GM13976 (cell line): ENCODE data around the gene DUS1L.

Source experiments
- DNase-seq: peaks from one replicate; pipeline ENCODE4 v3.0.0; 2012; ENCODE audit warnings: low spot score
- CTCF ChIP-seq: IDR thresholded peaks from 2 replicates; pipeline ENCODE4 v1.5.1; 2012; ENCODE audit warnings: borderline replicate concordance, mild to moderate bottlenecking; ENCODE audit not compliant: insufficient read depth; ENCODE audit errors: extremely low read depth, missing control alignments, control extremely low read depth
- in situ Hi-C: fragments of 300-500 bp; cut with MboI; formaldehyde crosslinking; loops from one replicate; pipeline ENCODE4 v1.12.0; 2022; ENCODE audit warnings: low sequenced_read_pairs, mixed read lengths, inconsistent platforms; ENCODE audit not compliant: unreplicated experiment

The DUS1L gene

GRCh38 chr17:82097919-82098168 lies 32.2 kb upstream of the DUS1L start:
- in situ Hi-C loops: no loop called here
- no peak for DNase-seq
- no peak for TF ChIP-seq CTCF

- peak; percentile 66 for DNase-seq
- TF ChIP-seq CTCF: no peak
- in situ Hi-C loops: no loop called here
These were observed 31.7 kb upstream of the DUS1L start for GRCh38 chr17:82097184-82097918.

- no peak for DNase-seq
- TF ChIP-seq CTCF: no peak
- in situ Hi-C loops: no loop called here
These were observed 31.1 kb upstream of the DUS1L start for GRCh38 chr17:82096709-82097183.

GRCh38 chr17:82095777-82096708 lies 30.4 kb upstream of the DUS1L start:
- in situ Hi-C loops: no loop called here

GRCh38 chr17:82094931-82095776 lies 29.6 kb upstream of the DUS1L start:
- in situ Hi-C loops: no loop called here
- TF ChIP-seq CTCF: no peak
- DNase-seq: no peak

More at GRCh38 chr17:82095777-82096708, 30.4 kb upstream of the DUS1L start:
- DNase-seq: no peak
- no peak for TF ChIP-seq CTCF
